ENCODE data around the gene GABRB1.

The GABRB1 gene

DNA sequence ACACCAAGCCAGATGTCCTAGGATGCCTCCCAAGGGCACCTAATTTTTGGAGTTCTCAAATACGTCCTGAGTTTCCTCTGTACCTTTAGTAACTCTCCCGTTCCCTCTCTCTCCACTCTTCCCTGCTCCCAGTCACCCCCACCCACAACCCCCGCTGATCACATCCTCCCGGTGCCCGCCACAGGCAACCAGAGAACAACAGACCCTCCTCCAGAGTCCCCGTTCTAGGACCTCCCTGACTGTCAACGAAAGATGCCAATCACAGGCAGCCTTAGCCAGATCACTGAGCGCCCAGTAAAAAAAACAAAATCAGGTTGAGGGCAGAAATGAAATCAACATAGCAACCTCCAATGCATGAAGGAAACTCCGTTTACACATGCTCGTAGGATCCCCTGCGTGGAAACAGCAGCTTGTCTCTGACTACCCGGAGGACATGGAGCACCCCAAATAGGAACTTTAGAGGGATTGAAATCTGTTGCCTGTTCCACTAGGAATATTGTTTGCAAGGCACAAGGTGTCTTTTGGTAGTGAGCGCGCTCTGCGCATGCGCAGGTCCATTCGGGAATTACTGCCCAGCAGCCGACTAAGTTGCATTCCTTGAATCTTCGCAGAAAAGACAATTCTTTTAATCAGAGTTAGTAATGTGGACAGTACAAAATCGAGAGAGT is at the start of gene GABRB1:
TSS of gene GABRB1 (plus strand) at position 557 of the 668 bp plus-strand sequence.
- peak in 2 of 4 experiments; percentile 3 to 7 for DNase-seq (ENCODE audit: low read depth in 4 of 4, low spot score in 1 of 4)

DNA sequence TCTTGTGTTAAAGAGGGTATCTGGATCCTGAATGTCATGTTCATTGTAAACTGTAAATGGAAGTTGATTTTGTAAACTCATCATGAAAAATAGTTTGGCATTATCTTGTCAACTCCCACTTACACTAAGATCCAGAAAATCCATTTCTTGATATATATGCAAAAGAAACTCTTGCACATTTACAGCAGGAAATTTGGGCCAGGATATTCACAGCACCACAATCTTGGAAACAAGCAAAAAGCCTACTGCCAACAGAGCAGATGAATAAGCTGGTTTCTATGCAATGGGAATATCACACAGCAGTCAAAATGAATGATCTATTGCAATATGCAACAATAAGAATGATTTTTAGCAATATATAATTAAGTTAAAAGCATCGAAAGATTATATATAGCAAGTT is 46.6 kb upstream of the GABRB1 start:
- no peak for DNase-seq (ENCODE audit: low read depth in 4 of 4, low spot score in 1 of 4)

DNA sequence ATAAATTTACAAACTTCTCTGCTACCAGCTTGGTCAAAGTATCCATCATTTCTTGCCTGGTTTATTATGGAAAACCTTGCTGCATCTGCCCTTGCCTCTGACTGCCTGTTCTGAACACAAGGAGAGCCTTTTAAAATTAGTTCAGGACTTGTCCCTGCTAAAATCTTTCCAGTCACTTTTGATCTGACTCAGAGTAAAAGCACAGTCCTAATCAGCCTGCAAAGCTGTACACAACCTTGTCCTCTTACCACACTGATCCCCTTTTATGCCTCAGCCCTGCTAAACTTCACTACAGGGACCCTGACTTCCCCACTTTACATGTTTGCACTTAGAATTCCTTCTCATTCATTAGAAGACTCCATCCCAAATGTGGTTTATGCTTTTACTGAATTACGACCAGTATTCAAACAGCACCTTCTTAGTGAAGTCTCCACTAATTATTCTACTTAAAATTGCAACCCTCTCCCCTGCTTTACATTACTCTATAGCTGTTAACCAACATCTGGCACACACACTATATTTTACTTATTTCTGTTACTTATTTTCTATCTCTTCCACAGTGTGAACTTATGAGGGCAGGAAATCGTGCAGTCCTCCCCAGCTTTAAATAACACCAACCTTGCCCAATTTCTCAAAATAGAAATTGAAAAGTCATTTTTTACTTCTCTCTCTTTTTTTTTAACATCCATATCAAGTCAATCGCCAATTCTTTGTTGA is 44.3 kb upstream of the GABRB1 start:
- DNase-seq (ENCODE audit: low read depth in 4 of 4, low spot score in 1 of 4): no peak

DNA sequence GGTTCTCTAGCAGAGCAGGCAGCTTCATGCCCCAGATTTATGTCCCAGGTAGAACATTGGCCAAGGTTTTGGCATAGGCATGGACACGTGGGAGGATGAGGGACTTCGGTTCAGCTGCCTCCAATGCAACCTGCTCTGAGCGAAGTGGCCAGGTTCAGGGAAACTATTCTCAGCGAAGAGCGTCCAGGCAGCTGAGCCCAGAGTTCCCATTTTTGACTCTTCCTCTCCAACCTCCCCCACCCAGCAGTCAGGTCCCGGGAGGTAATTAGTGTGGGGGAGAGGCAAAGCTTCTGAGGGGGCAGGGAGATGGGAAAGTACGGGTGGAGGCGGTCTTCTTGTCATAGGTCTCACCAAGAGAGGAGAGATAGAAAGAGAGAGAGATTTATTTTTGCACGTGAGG is 39.0 kb upstream of the GABRB1 start:
- DNase-seq (ENCODE audit: low read depth in 4 of 4, low spot score in 1 of 4): no peak

DNA sequence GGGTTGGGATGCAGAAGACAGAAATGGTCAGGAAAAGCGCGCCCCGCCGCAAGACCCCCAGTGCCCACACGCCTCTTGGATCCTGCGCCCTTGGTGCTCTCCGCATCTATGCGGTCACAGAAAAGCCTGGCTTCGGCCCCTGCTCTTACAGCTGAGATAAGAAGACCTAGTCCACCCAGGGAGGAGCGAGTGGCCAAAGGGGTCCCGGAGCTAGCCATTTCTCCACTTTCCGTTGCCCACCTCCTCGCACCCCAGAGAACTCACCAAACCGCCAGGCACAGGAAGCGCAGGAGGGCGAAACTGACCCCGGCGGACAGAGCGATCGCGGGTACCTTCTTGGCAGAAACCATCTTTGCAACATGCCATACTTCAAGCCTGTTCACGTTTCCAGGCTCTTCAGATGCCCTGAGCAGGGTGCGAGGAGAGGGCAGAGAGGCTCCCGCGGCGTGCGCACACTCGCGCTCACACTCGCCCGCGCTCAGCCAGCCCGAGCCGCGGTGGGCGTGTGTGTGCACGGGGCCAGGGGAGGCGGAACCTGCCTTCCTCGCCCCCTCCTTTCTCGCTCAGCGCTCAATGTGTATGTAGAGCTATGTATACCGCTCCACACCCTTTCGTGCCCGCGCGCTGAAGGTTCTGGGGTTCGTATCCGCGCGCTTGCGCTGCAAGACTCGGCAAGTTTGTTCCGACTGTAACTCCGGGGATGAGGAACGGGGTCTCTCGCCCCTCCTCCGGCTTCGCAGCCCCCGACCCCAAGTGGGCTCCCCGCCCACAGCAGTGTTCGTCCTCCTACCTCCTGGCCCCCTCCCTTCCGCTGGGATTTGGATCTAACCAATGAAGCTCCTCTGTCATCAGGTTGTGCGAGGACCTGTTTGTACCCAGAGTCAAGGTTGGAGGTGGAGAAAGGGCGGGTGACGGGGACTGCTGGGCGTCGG is 38.0 kb upstream of the GABRB1 start, which contains the start of gene GABRA4:
TSS of gene GABRA4 (minus strand) at position 507 of the 932 bp plus-strand sequence. CDS start at position 350, 157 bp downstream.
- no peak for DNase-seq (ENCODE audit: low read depth in 4 of 4, low spot score in 1 of 4)

DNA sequence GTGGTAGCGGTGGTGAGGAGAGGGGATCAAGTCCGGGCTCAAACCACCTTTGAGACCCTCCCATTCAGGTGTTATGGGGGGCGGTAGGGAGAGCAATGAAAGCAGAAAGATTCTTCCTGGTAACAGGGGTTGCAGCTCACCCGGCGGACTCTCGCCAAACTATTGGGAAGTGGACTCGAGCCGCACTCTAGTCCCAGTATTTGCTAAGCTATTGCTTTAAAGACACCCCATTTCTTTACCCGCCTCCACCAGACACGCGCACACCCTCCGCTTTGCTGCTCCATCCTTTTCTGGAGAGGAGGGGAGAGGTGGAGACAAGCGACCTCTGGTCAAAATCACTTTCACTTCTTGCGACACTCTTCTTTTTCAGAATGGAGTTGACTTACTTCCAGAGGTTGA is 37.4 kb upstream of the GABRB1 start:
- no peak for DNase-seq (ENCODE audit: low read depth in 4 of 4, low spot score in 1 of 4)

DNA sequence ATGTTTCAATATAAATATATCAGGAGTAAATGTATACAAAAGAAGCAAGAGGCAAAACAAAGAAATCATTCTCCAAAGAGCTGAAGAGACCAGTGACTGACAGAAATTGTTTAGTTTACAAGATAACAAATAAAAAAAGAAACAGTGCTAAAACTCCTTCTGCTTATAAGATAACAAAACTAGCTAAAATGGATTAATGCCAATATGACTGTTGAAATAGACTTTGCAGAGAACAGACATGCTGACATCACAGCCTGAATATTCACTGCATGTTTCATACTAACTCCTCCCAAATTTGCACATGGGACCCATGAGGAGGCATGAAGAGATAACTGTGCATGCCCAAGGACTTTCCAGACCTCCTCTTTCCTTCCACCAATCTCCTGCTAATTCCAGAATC is 31.8 kb upstream of the GABRB1 start:
- no peak for DNase-seq (ENCODE audit: low read depth in 4 of 4, low spot score in 1 of 4)

DNA sequence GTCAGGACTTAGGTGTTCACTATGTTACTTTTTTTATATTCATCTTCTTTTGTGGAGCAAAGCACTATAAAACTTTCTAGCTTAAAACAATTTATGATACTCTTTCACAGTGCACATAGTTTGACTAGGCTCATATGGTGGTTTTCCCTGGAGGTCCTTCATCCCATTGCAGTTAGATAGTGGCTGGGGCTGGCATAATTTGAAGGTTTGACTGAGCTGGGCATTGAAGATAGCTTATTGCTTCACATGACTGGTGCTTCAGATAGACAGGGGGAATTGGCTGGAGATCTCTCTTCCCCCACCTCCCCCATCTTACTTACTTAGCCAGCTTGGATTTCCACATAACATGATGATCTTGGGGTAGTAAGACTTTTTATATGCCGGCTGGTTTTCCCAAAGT is 31.0 kb upstream of the GABRB1 start:
- DNase-seq (ENCODE audit: low read depth in 4 of 4, low spot score in 1 of 4): no peak

DNA sequence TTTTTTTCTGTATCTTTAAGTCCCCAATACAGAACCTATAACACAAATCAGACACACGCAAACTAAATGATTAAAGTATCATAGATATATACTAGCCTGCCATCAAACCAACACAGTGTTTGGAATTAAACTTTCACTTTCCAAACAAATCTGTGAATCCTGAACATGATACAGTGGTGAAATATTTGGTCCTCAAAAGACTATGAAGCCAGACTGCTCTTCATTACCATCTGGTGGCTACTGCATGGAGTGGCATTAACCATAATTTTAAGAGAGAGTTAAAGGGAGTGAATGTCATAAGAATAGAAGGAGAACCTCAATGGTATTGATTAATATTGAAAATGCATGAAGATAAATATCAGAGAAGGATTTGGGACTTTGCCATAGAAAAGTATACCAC is 28.8 kb upstream of the GABRB1 start:
- DNase-seq (ENCODE audit: low read depth in 4 of 4, low spot score in 1 of 4): no peak

DNA sequence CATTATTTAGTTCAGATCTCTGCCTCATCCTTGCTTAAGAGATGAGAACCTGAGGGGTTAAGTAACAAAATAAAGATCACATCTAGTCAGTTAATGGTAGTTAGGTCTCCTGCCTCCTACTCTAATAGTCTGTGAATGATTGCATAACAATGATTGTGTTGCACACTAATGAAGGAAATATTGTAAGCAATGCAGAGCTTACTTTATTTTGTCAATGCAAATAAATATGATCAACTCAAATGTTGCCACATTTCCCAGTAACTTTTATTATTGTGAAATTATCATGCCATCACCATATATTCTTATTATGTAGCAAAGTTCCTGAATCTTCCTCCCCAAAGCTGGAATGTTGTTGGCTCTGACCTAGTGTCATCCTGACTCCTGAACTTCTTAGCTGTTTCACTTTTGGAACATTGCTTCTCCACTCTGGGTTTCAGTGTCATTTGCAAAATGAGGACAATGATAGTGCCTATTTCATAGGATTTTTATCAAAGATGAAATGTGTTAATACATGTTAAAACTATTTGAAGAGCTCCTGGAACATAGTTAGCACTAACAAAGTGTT is 20.9 kb upstream of the GABRB1 start:
- DNase-seq (ENCODE audit: low read depth in 4 of 4, low spot score in 1 of 4): no peak

DNA sequence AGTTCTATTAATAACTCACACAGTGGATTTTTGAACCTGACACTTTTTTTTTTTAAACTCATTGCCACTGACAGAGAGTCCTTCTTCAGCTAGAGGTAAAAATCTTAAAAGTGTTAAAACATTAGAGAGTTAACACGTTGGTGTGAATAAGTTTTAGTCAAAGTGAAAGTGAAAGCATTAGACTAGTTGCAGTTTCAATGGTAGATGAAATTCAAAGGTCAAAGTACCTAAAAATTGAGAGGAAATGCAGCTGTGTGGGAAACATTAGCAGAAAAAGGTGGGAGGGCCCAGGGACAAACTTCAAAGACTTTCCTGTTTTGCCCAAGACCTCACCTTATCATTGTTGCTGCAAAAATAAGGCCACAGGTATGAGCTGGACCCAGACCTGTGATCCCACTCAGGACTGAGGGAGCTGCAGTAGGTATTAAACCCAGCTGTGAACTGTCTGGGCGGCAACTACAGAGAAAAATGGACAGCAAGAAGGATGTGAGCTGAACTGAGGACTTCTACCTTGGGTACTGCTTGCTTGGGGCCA is 20.4 kb upstream of the GABRB1 start:
- no peak for DNase-seq (ENCODE audit: low read depth in 4 of 4, low spot score in 1 of 4)

DNA sequence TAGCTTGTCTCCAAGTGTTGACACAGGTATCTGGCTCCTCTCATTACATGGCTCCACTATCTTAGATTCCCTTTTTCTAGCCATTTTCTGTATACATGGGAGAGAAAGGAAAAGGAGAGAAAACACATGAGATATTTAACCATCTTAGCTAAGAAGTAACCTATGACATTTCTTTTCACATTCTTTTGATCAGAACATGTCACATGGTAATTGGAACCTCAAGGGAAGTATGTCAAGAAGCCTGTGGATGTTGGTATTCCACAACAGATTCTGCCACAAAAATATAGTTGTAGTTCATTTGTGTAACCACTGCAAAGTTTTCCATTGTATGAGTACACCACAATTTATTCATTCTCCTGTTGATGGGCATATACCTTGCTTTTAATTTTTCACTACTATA is 18.7 kb upstream of the GABRB1 start:
- DNase-seq (ENCODE audit: low read depth in 4 of 4, low spot score in 1 of 4): no peak

DNA sequence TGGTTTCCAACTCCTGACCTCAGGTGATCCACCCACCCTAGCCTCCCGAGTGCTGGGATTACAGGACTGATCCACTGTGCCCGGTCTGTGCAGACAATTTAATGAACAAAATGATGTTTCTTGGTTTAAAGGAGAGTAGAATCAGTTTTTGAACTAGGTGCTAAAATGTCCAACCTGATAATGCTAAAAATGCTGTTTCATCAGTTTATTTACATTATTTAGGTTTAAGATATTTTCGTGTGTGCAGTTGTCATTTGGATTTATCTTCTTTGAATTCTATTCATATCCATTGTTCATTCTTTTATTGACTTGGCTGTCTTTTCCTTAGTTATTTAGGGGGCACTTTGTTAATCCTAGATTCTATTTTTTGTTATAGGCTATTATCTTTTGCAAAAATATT is 18.0 kb upstream of the GABRB1 start:
- no peak for DNase-seq (ENCODE audit: low read depth in 4 of 4, low spot score in 1 of 4)

DNA sequence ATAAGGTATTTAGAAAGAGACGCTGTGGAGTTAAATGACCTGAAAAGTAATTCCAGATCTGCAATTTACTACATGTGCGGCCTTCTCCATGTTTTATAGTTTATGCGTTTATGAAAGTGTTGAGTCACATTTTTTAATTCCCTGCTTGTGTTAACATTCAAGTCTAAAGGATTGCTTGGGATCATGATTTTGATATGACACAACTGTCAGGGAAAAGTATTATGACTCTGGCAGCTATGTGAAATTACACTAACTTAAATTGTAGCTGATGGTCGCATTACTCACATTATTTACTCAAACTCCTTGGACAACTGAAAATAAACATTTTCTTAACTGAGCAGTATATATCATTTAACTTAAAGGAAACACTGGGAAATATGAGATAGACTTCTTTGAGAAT is 14.3 kb upstream of the GABRB1 start:
- DNase-seq (ENCODE audit: low read depth in 4 of 4, low spot score in 1 of 4): no peak

DNA sequence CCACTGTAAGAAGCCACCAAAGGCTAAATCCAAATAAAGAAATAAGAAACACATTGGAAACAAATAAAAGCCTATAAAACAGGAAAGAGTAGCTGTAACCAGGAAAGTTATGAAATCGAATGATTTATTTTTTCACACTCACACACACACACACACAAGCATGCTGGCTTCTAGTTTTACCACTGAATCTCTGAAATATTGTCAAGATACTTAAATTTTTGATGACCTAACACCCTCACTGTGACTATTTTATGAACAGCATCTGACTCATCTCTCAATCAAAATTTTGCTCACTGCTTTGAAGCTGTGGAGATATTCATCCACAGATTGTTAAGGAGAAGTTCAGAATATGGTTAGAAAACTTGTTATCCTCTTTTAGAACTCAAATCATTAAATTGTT is 13.9 kb upstream of the GABRB1 start:
- DNase-seq (ENCODE audit: low read depth in 4 of 4, low spot score in 1 of 4): no peak

DNA sequence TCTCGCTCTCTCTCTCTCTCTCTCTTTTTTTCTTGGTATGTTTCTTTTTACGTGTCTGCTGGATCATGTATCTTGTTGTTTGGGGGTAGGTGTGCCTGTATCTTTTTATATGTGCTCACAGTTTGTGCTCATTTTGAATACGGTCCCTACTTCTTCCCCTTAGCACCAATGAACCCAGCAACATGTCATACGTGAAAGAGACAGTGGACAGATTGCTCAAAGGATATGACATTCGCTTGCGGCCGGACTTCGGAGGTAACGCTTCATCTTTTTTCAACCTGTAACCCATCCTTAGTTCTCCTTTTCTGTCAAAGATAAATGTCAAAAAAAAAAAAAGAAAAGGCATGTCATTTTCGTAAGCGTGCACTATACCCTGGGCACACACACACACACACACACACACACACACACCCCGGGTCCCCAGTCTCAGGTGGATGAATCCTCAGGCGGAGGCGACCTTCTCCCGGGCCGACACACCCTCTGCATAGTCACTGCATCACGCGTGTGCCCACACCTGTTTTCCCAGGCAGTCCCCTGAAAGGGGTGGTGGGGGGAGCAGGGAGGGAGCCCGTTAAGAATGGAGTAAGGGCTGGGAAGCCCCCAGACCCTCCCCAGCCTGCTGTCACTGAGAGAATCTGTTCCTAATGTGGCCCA is 511 bp downstream of the GABRB1 start:
- no peak for DNase-seq (ENCODE audit: low read depth in 4 of 4, low spot score in 1 of 4)

DNA sequence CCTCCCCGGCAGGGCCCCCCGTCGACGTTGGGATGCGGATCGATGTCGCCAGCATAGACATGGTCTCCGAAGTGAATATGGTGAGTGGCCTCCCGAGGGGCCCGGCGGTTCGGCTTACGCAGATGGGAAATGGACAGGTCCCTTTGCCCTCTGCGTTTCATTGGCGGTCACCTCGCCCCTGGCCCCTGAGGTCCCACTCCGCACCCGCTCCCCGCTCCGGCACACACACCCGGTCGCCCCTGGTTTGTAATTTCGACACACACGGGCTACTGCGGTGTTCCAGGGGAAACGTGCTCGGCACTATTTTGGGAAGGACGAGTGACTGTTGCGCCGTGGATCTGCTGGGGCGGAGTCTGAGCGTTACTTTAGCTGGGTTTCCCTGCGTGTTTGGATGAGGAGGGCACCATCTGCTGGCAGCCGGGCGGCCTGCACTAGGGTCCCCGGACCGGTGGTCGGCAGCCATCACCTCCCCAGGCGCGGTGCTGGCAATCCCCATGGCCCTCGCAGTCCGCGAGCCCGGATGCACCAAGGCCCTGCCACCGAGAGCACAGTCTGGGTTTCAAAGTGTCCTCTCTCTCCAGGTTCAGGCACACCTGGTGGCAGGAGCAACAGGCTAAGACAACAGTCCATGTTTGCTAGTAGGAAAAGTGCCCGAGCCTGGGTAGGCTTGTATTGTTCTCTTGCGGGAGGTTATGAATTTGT is 1.2 kb downstream of the GABRB1 start:
- peak in 2 of 4 experiments; percentile 25 for DNase-seq (ENCODE audit: low read depth in 4 of 4, low spot score in 1 of 4)

DNA sequence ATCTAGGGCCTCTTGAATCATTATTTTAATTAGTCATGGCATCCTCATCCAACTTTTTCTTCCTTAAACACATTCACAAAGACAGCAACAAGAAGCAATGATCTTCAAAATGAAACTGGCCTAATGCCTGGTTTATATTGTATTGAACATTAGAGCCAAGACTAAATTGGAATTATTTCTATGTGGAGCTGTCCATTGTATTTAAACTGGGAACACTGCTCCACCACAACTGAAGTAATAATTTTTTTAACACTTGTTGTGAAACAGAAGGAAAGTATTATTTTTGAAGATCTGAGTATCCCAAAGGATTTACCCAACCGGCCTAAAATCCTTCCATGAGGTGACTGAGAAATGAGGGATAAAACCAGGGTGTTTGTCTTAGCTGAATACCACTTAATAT is 6.9 kb downstream of the GABRB1 start:
- DNase-seq (ENCODE audit: low read depth in 4 of 4, low spot score in 1 of 4): no peak

DNA sequence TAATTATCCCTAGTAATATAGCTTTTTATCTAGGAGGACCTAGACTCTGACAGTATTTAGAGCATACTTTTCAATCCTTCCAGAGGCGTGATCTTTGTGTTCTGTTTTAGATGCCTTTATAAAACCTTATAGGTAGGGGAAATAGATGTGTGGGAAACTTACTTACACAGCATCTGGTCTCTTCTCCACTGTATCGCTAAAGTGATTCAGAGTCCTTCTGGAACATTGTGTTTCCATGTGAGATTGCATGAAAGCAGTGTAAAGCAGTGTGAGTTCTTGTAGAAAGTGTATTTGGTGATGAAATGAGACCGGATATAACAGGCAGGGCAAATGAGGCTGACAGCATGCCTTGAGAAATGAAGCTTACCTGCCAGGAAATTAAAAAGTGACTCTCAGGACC is 9.5 kb downstream of the GABRB1 start:
- no peak for DNase-seq (ENCODE audit: low read depth in 4 of 4, low spot score in 1 of 4)

DNA sequence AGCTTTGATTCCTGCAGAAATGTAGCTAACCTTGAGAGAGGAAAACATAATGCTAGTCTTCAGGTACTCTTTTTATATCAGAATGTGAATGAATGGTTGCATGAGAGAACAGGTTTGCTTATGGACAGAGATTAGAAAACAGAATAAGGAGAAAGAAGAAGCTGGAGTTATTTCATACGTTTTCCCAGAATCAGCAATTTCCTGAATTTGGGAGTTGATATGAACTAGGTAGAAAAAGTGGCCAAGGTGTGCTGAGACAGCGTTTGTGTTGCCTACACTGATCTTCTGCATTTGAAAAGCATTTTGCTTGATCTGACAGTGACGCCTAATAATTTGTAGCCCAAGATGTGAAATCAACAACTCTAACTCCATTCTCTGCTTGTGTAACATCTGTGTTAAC is 12.5 kb downstream of the GABRB1 start:
- no peak for DNase-seq (ENCODE audit: low read depth in 4 of 4, low spot score in 1 of 4)

All from stimulated activated CD4-positive, alpha-beta T cell treated with anti-CD3 and anti-CD28 coated beads, Interleukin-1b, Interleukin-23, amount 100 ng/mL, for 24 hours (primary cell).